DOHH2 (cell line): ENCODE data around the gene PDE1C.

Source experiments
- H3F3A ChIP-seq: fragments of 200-600 bp; sonication (generic), shearing (Covaris generic); 2 replicates; pipeline ENCODE4 v1.6.0; 2016; ENCODE audit warnings: antibody characterized with exemption, mild to moderate bottlenecking; ENCODE audit not compliant: control insufficient read depth, insufficient read depth
- H3K27ac ChIP-seq: fragments of 200-600 bp; sonication (generic); 2 replicates; pipeline ENCODE4 v1.5.1; 2014; ENCODE audit warnings: low read depth, mild to moderate bottlenecking, low read length, moderate library complexity
- H3K27me3 ChIP-seq: fragments of 200-600 bp; sonication (generic); 2 replicates; pipeline ENCODE4 v1.6.1; 2014; ENCODE audit warnings: mild to moderate bottlenecking, low read length, mixed read lengths; ENCODE audit not compliant: control insufficient read depth
- H3K36me3 ChIP-seq: fragments of 200-600 bp; sonication (generic); 2 replicates; pipeline ENCODE4 v1.6.1; 2014; ENCODE audit warnings: mild to moderate bottlenecking, low read length, moderate library complexity, mixed read lengths; ENCODE audit not compliant: control insufficient read depth
- H3K4me1 ChIP-seq: fragments of 200-600 bp; sonication (generic); 2 replicates; pipeline ENCODE4 v1.6.1; 2014; ENCODE audit warnings: mild to moderate bottlenecking, low read length, mixed read lengths; ENCODE audit not compliant: control insufficient read depth
- H3K4me2 ChIP-seq: fragments of 200-600 bp; sonication (generic); 2 replicates; pipeline ENCODE4 v1.6.0; 2014; ENCODE audit warnings: mild to moderate bottlenecking, low read length, moderate library complexity
- H3K4me3 ChIP-seq: fragments of 200-600 bp; sonication (generic); 2 replicates; pipeline ENCODE4 v1.5.1; 2014; ENCODE audit warnings: mild to moderate bottlenecking, low read length, mixed read lengths
- H3K79me2 ChIP-seq: fragments of 200-600 bp; sonication (generic); 2 replicates; pipeline ENCODE4 v1.6.1; 2014; ENCODE audit warnings: mild to moderate bottlenecking, low read length, mixed read lengths; ENCODE audit not compliant: control insufficient read depth
- H3K9me2 ChIP-seq: fragments of 200-600 bp; sonication (generic); replicated peaks from 2 replicates; pipeline ENCODE4 v1.6.1; 2014; ENCODE audit warnings: mild to moderate bottlenecking, low read length, mixed read lengths; ENCODE audit not compliant: control insufficient read depth
- H3K9me3 ChIP-seq: fragments of 200-600 bp; sonication (generic); 2 replicates; pipeline ENCODE4 v1.6.1; 2014; ENCODE audit warnings: antibody characterized with exemption, low read length, mixed read lengths; ENCODE audit not compliant: control insufficient read depth, insufficient read depth
- H4K20me1 ChIP-seq: fragments of 200-600 bp; sonication (generic); 2 replicates; pipeline ENCODE4 v1.6.0; 2014; ENCODE audit warnings: low read depth, mild to moderate bottlenecking, antibody characterized with exemption, low read length, moderate library complexity; ENCODE audit not compliant: control insufficient read depth, insufficient read depth
- CTCF ChIP-seq: fragments of 200-600 bp; sonication (generic); IDR thresholded peaks from one replicate; pipeline ENCODE4 v1.5.1; 2014; ENCODE audit warnings: antibody characterized with exemption, mild to moderate bottlenecking, low read depth, low read length; ENCODE audit not compliant: poor library complexity, severe bottlenecking
- EZH2phosphoT487 ChIP-seq: fragments of 200-600 bp; sonication (generic); IDR thresholded peaks from 2 replicates; pipeline ENCODE4 v1.6.1; 2017; ENCODE audit warnings: borderline replicate concordance, mild to moderate bottlenecking, antibody characterized with exemption, low read length, moderate library complexity, mixed read lengths

Gene PDE1C

GRCh38 chr7:31828520-31828919 is 241.7 kb downstream of the PDE1C start:
- no peaks in the 10 kb centered on the region for H4K20me1 ChIP-seq

GRCh38 chr7:31825576-31825975 is 244.6 kb downstream of the PDE1C start:
- Histone ChIP-seq H3K36me3 (no peaks in the 10 kb centered on the region), H3K4me3 (no peak overlapping the region), H3K9me2 (no peaks in the 10 kb centered on the region), H3K4me2 (no peak overlapping the region), H3K27me3 (no peaks in the 10 kb centered on the region), H3F3A (no peaks in the 10 kb centered on the region), H3K27ac (no peak overlapping the region), H3K9me3 (no peaks in the 10 kb centered on the region), H3K4me1 (no peaks in the 10 kb centered on the region), H4K20me1 (no peaks in the 10 kb centered on the region), H3K79me2 (no peaks in the 10 kb centered on the region)
- no peak for TF ChIP-seq EZH2phosphoT487
- TF ChIP-seq CTCF, result no peak

More at GRCh38 chr7:31828520-31828919, 241.7 kb downstream of the PDE1C start:
- no peak for TF ChIP-seq CTCF
- H3K36me3 ChIP-seq, result no peaks in the 10 kb centered on the region
- no peak overlapping the region for H3K4me3 ChIP-seq
- H3K79me2 ChIP-seq, result no peaks in the 10 kb centered on the region
- no peak overlapping the region for H3K4me2 ChIP-seq
- no peaks in the 10 kb centered on the region for H3K4me1 ChIP-seq
- no peaks in the 10 kb centered on the region for H3F3A ChIP-seq
- no peak overlapping the region for H3K27ac ChIP-seq
- H3K9me3 ChIP-seq, result no peaks in the 10 kb centered on the region
- no peaks in the 10 kb centered on the region for H3K27me3 ChIP-seq
- no peaks in the 10 kb centered on the region for H3K9me2 ChIP-seq

GRCh38 chr7:31819031-31819430 is 251.2 kb downstream of the PDE1C start:
- H3K4me2 ChIP-seq, result no peak overlapping the region
- no peaks in the 10 kb centered on the region; the same call in 1 of the 2 replicates for H3K9me2 ChIP-seq
- H3K27me3 ChIP-seq, result no peaks in the 10 kb centered on the region
- no peaks in the 10 kb centered on the region for H3K36me3 ChIP-seq
- H4K20me1 ChIP-seq, result no peaks in the 10 kb centered on the region
- H3K4me3 ChIP-seq, result no peak overlapping the region
- H3K27ac ChIP-seq, result no peak overlapping the region
- no peak for TF ChIP-seq EZH2phosphoT487
- no peak for TF ChIP-seq CTCF
- H3F3A ChIP-seq, result no peaks in the 10 kb centered on the region
- no peaks in the 10 kb centered on the region for H3K79me2 ChIP-seq
- no peaks in the 10 kb centered on the region for H3K4me1 ChIP-seq
- H3K9me3 ChIP-seq, result no peaks in the 10 kb centered on the region

GRCh38 chr7:31816810-31817209 is 253.4 kb downstream of the PDE1C start:
- no peaks in the 10 kb centered on the region for H3K79me2 ChIP-seq
- H3K4me2 ChIP-seq, result no peak overlapping the region
- no peaks in the 10 kb centered on the region for H3K27me3 ChIP-seq
- H4K20me1 ChIP-seq, result no peaks in the 10 kb centered on the region
- no peak for TF ChIP-seq EZH2phosphoT487
- H3F3A ChIP-seq, result no peaks in the 10 kb centered on the region
- no peaks in the 10 kb centered on the region; the same call in 1 of the 2 replicates for H3K9me2 ChIP-seq
- H3K27ac ChIP-seq, result no peak overlapping the region
- H3K4me3 ChIP-seq, result no peak overlapping the region
- no peaks in the 10 kb centered on the region for H3K9me3 ChIP-seq
- H3K4me1 ChIP-seq, result 0 out of 2 replicates have a peak, but pooled peaks cover under 1% of the 10 kb centered on the region
- H3K36me3 ChIP-seq, result no peaks in the 10 kb centered on the region
